DND-41 (cell line): Measurements from ENCODE around the gene ME3.
"Not testable (repeated sequence)": the region's sequence is repeated elsewhere in the genome, so short reads cannot be mapped to it uniquely, and the experiment has no call there.

Source experiments
- EZH2 ChIP-seq: IDR thresholded peaks from 3 replicates; pipeline ENCODE4 v1.6.1; 2012; ENCODE audit warnings: borderline replicate concordance, low read depth, mild to moderate bottlenecking, moderate library complexity, low read length, inconsistent platforms; ENCODE audit not compliant: severe bottlenecking
- TF ChIP-seq, protein P1 (sequence below): IDR thresholded peaks from 2 replicates; pipeline ENCODE4 v1.5.1; 2012; ENCODE audit warnings: borderline replicate concordance, low read length, moderate library complexity, mild to moderate bottlenecking; ENCODE audit not compliant: poor library complexity, severe bottlenecking; ENCODE audit errors: extremely low read depth

DNA sequence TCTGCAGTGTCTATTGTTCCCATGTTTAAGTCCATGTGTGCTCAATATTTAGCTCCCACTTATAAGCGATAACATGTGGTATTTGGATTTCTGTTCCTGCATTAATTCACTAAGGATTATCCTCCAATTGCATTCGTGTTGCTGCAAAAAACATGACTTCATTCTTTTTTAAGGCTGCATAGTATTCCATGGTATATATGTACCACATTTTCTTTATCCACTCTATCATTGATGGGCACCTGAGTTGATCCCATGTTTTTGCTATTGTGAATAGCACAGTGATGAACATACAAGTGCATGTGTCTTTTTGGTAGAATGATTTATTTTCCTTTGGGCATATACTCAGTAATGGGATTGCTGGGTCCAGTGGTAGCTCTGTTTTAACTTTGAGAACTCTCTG, 109.6 kb downstream of the ME3 start:
- TF ChIP-seq, protein P1, sequence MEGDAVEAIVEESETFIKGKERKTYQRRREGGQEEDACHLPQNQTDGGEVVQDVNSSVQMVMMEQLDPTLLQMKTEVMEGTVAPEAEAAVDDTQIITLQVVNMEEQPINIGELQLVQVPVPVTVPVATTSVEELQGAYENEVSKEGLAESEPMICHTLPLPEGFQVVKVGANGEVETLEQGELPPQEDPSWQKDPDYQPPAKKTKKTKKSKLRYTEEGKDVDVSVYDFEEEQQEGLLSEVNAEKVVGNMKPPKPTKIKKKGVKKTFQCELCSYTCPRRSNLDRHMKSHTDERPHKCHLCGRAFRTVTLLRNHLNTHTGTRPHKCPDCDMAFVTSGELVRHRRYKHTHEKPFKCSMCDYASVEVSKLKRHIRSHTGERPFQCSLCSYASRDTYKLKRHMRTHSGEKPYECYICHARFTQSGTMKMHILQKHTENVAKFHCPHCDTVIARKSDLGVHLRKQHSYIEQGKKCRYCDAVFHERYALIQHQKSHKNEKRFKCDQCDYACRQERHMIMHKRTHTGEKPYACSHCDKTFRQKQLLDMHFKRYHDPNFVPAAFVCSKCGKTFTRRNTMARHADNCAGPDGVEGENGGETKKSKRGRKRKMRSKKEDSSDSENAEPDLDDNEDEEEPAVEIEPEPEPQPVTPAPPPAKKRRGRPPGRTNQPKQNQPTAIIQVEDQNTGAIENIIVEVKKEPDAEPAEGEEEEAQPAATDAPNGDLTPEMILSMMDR = not testable (repeated sequence)
- TF ChIP-seq EZH2 = not testable (repeated sequence)
